ENCODE data around the gene PNMA8C. TPM values are rescaled to one million over a fixed set of nuclear protein-coding genes. Genes with fewer than 3 reads are reported as not detected.

PNMA8C gene
- total RNA-seq, 4 donors from 2014 or later, result 0.30 TPM; not detected in 3

DNA sequence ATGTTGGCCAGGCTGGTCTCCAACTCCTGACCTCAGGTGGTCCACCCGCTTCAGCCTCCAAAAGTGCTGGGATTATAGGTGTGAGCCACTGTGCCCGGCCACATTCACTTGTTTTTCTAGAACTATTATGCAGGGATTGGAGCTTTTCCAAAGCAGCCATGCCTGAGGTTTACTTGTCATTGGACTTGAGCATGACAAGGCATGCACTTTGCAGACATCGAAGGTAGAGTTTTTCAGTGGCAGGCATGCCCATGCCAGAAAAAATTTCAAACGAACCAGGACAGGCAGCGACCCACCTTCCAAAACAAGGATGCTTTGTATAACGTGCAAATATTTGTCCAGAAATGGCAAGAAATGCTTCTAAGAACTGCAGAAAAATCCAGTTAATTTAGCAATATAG lies 24.9 kb upstream of the PNMA8C start:
- H3K27ac ChIP-seq, result no peak overlapping the region
- 73 to 80% methylated on average over 6 of the region's 6 CpGs for WGBS, 2 donors
- no peaks in the 10 kb centered on the region for H3K9me3 ChIP-seq
- no peaks in the 10 kb centered on the region for H3K36me3 ChIP-seq
- no peak overlapping the region for H3K4me3 ChIP-seq
- DNase-seq (ENCODE audit: low spot score in 2 of 2), result no peak
- H3K27me3 ChIP-seq, result no peaks in the 10 kb centered on the region
- no peaks in the 10 kb centered on the region for H3K4me1 ChIP-seq
- TF ChIP-seq, protein P1, sequence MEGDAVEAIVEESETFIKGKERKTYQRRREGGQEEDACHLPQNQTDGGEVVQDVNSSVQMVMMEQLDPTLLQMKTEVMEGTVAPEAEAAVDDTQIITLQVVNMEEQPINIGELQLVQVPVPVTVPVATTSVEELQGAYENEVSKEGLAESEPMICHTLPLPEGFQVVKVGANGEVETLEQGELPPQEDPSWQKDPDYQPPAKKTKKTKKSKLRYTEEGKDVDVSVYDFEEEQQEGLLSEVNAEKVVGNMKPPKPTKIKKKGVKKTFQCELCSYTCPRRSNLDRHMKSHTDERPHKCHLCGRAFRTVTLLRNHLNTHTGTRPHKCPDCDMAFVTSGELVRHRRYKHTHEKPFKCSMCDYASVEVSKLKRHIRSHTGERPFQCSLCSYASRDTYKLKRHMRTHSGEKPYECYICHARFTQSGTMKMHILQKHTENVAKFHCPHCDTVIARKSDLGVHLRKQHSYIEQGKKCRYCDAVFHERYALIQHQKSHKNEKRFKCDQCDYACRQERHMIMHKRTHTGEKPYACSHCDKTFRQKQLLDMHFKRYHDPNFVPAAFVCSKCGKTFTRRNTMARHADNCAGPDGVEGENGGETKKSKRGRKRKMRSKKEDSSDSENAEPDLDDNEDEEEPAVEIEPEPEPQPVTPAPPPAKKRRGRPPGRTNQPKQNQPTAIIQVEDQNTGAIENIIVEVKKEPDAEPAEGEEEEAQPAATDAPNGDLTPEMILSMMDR (IDR thresholded peaks at IDR 0.05), result no peak
- TF ChIP-seq EP300 (IDR thresholded peaks at IDR 0.05) (no peak), POLR2A (IDR thresholded peaks at IDR 0.05) (no peak)

DNA sequence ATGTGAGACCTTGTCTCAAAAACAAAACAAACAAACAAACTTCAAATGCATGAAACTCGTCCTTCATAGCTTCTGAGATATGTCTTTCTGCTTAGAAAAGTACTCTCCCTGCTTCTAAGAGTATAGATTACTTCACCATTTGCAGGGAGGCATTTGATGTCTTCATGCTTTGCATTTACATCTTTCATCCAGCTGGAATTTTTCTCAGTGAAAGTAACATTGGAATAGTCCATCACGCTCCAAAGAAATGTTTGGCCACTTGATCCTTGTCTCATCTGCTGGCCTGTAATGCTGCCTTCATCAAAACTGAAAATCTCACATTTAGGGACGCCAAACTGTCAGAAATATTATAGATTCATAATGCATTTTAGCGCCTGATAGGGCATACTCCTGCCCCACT lies 23.4 kb upstream of the PNMA8C start:
- no peaks in the 10 kb centered on the region for H3K36me3 ChIP-seq
- H3K27ac ChIP-seq, result no peak overlapping the region
- no peak overlapping the region for H3K4me3 ChIP-seq
- no peaks in the 10 kb centered on the region for H3K27me3 ChIP-seq
- TF ChIP-seq EP300 (IDR thresholded peaks at IDR 0.05) (no peak), POLR2A (IDR thresholded peaks at IDR 0.05) (no peak)
- TF ChIP-seq, protein P1 (IDR thresholded peaks at IDR 0.05), result no peak
- WGBS, 2 donors, result 48 to 61% methylated on average over 4 of the region's 4 CpGs
- no peaks in the 10 kb centered on the region for H3K9me3 ChIP-seq
- no peak for DNase-seq (ENCODE audit: low spot score in 2 of 2)
- H3K4me1 ChIP-seq, result no peaks in the 10 kb centered on the region

DNA sequence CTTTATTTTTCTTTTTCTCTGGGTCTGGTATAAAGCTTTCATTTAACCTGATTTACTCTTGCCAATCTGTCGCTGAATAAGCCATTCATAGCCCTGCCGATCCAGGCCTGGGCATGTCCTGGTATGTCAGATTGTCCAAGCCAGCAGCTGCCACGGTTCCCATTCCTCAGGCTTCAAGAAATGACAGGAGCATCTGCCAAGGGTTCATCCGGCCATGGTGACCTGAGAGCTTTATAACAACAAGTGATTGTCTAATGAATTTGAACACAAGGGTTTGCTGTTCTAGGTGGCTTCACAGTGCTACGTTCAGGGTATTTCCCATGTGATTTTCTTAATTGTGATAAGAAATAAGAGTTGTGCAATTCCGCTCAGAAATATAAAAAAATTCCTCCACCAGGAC lies 22.6 kb upstream of the PNMA8C start:
- H3K27me3 ChIP-seq, result no peaks in the 10 kb centered on the region
- H3K9me3 ChIP-seq, result no peaks in the 10 kb centered on the region
- H3K27ac ChIP-seq, result no peak overlapping the region
- no peaks in the 10 kb centered on the region for H3K4me1 ChIP-seq
- H3K36me3 ChIP-seq, result no peaks in the 10 kb centered on the region
- no peak overlapping the region for H3K4me3 ChIP-seq
- DNase-seq (ENCODE audit: low spot score in 2 of 2), result no peak
- TF ChIP-seq, protein P1 (IDR thresholded peaks at IDR 0.05), result no peak
- TF ChIP-seq EP300 (IDR thresholded peaks at IDR 0.05), result no peak
- no peak for TF ChIP-seq POLR2A (IDR thresholded peaks at IDR 0.05)
- 41 to 47% methylated on average over 6 of the region's 6 CpGs for WGBS, 2 donors

DNA sequence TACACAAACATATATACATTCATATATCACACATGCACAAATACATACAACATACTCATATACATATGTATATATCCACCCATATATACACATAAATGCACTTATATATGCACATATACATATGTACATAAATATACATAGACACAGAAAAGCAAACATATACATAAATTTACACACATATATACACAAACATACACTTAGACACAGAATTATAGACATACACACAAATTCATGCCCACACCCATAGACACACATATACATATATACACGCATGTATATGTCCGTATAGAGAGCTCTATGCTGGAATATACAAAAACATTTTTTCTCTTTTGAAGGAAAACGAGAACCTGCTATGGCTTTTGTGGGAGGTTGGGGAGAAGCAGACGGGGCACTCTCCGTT lies 22.0 kb upstream of the PNMA8C start:
- no peaks in the 10 kb centered on the region for H3K27me3 ChIP-seq
- H3K4me1 ChIP-seq, result no peaks in the 10 kb centered on the region
- no peaks in the 10 kb centered on the region for H3K9me3 ChIP-seq
- TF ChIP-seq, protein P1 (IDR thresholded peaks at IDR 0.05), result no peak
- TF ChIP-seq POLR2A (IDR thresholded peaks at IDR 0.05) (no peak), EP300 (IDR thresholded peaks at IDR 0.05) (no peak)
- no peaks in the 10 kb centered on the region for H3K36me3 ChIP-seq
- H3K27ac ChIP-seq, result no peak overlapping the region
- 56 to 61% methylated on average over 5 of the region's 5 CpGs for WGBS, 2 donors
- no peak overlapping the region for H3K4me3 ChIP-seq
- no peak for DNase-seq (ENCODE audit: low spot score in 2 of 2)

DNA sequence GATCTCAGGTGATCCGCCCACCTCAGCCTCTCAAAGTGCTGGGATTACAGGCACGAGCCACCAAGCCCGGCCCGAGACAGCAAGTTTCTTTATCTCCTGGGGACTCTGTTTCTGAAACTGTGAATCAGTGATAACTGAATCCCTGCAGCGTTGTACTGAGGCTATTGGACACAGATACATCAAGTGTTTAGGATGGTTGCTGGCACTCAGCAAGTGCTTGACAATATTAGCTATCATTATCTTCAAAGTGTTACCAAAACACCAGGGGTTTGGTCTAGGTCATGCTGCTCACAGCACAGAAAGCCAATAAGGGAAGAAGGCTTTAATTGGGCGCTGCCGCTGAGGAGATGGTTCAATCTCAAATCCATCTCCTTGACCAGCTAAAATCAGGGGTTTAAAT lies 20.5 kb upstream of the PNMA8C start:
- Histone ChIP-seq H3K27me3 (peaks cover 0 to 2% of the 10 kb centered on the region in 2 donors), H3K9me3 (no peaks in the 10 kb centered on the region), H3K4me1 (no peaks in the 10 kb centered on the region), H3K36me3 (no peaks in the 10 kb centered on the region), H3K4me3 (no peak overlapping the region), H3K27ac (no peak overlapping the region)
- TF ChIP-seq POLR2A (IDR thresholded peaks at IDR 0.05), result no peak
- no peak for TF ChIP-seq EP300 (IDR thresholded peaks at IDR 0.05)
- TF ChIP-seq, protein P1 (IDR thresholded peaks at IDR 0.05), result no peak
- WGBS, 2 donors, result 62 to 71% methylated on average over 7 of the region's 7 CpGs
- DNase-seq (ENCODE audit: low spot score in 2 of 2), result no peak
